HG03103 (cell line): ENCODE data around the gene PITX2.

Experiments
- ATAC-seq: cut with Tn5 transposase; IDR thresholded peaks from one replicate; pipeline ENCODE4 v1.9.1; 2021; ENCODE audit warnings: low read depth; ENCODE audit not compliant: unreplicated experiment

The PITX2 gene

DNA sequence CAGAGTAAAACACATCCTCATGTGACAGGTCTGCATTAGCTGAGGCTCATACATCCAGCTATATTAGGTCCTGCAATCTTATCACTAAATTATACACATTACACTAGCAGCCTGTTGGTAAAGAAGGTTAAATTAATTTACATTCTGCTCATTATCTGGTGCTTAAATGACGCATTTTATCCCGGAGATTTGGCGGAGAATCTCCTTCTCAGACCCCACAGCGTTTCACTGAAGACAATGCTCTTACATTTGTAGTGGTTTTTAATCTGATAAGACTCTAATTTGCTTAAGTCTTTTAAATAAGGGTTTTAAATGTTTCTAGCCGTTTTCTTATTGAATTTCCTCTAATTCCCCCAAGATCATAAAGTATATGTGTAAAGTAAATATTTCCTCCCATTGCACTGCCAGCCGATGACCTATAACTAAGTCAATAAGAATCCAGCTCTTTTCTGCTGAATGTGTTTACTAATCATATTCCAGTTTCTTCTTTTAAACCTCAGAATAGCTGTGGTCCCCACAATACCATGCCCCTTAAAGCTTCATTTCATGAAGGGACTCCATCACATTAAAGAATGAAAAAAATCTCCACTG, 2.1 kb upstream of the PITX2 start:
- ATAC-seq = no peak

DNA sequence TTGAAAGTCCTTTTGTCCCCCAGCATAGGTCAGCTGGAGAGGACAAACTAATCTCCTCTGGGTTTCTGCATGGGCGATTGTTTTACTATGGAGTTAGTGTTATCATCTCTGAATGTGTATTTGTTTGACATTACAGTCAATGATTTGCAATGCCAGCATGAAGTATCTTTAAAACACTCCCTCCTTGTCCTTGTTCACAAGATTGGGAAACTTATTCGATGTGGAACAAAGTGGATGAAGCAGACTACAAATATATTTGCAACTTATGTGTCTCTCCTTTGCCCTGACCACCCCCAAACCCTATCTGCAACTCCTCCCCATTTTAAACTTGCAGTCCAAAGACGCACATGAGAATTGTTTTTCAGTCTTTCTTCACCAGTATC, 1.5 kb upstream of the PITX2 start:
- no peak for ATAC-seq

DNA sequence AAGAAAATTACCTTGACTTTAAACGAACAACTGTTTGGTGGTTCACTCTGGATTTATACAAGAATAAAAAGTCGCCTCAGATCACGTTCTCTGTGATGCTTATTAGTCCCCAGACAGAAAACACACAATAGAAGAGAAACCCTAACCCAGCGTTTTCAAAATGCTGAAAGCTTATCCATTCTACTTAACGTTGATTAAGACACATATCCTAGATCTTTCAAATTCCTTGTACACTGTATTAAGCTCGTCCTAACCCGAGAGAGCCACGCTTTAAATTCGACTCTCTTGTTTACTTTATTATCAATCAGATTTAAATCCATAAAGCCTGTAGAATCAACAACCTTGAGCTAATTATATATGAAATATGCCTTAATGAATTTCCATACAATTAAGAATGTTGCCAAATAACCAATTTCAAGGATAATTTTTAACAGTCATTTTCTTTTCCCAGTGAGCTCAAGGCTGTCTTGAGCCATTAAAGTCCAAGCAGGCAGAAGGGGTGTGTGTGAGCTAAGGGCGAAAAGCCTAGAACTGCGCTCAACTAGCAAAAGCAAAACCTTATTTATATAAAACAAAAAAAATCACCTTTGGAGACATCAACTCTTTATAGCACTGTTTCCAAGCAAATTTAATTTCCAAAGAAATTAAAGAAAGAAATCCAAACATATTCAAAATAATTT, 981 bp upstream of the PITX2 start:
- ATAC-seq = no peak

DNA sequence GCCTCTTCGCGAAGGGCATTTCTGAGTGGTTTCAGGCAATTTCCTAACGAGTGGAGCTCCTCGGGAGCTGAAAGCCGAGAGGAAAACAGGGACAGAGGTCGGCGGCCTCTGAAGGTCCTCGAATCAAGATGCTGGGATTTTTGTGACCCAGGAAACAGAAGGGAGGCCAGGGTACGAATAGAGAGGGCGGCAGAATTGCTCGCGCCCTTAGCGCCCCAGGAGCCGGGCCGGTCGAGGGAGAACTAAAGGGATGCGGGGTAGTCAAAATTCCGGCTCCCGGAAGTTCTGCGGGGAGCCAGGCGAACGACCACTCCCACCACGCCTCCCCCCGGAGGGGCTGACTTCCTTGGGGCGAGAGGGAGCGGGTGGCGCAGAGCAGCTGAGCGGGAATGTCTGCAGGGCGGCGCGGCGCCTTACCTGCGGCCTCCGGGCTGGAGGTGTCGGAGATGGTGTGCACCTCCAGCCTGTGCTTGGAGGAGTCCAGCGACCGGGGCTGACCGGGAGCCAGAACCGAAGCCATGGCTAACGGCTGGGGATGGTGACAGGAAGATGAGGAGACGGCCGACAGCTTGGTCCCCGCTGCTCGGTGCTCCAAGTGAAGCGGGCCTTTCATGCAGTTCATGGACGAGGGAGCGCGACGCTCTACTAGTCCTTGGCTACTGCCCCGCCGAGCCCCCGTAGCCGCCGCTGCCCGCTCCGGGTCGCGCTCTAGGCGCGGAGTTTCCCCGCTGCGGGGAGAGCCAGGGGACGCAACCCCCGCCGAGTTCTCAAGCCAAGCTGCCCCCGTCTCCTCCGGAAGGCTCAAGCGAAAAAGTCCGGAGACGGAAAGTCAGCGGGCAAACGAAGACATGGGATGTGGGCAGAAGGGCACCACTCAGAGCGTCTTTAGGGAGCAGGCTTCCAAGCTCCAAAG, 782 bp downstream of the PITX2 start:
- no peak for ATAC-seq

DNA sequence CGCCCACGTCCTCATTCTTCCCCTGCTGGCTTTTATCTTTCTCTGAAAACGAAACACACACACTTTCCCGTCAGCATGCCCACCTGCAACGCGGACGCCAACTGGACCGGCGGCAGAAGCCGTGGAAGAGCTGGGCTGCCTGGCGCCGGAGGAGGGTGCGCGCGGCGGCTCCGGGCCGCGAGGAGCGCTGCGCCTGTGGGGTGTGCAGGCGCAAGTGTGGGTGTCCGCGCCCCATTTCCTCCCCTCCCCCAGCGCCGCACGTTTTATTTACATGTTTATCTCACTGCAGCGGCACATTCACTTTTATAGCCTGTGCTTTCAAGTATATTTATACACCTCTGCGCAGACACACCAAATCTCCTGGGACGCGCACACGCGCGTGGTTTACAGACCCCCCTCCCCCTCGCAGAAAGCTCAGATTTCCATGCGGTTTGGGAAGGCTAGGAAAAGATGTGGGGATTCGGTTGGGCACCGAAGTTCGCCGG, 1.5 kb downstream of the PITX2 start:
- no peak for ATAC-seq

DNA sequence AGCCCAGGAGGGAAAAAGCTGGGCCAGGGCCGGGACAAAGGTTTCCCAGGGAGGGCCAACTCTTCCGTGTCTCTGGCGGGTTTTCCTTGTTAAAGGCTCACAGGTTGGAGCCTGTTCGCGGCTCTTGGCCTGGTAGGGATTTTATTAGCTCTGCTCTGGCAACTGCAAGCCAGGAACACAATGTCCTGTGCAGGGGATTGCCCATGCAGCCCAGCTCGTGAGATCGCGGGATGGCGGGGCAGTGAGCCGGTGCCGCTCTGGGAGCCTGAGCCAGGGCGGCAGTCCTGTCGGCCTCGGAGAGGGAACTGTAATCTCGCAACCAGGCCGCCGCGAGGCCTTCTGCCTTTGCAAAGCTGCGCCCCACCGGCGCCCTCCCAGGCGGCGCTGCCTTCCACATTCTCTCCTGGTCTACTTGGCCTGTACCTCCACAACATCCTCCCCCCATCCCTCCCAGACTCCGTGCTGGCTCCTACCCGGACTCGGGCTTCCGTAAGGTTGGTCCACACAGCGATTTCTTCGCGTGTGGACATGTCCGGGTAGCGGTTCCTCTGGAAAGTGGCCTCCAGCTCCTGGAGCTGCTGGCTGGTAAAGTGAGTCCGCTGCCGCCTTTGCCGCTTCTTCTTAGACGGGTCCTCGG, 2.1 kb downstream of the PITX2 start:
- no peak for ATAC-seq

DNA sequence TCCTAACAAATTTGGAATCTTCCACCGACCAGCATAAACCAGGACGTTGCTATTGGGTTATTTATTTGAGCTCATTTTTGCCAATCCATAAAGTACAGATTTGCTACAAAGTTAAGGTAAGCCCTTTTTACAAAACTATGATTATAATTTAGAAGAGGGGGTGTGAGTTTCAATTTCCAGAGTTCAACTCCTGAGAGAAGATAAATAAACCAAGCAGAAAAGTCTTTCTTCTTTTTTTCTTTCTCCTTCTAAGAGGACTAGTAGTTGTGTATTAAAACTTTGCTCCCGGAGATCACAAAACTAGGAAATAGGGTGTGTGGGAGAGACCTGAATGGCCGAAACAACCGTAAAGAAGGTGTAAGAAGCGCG, 2.6 kb downstream of the PITX2 start:
- no peak for ATAC-seq

DNA sequence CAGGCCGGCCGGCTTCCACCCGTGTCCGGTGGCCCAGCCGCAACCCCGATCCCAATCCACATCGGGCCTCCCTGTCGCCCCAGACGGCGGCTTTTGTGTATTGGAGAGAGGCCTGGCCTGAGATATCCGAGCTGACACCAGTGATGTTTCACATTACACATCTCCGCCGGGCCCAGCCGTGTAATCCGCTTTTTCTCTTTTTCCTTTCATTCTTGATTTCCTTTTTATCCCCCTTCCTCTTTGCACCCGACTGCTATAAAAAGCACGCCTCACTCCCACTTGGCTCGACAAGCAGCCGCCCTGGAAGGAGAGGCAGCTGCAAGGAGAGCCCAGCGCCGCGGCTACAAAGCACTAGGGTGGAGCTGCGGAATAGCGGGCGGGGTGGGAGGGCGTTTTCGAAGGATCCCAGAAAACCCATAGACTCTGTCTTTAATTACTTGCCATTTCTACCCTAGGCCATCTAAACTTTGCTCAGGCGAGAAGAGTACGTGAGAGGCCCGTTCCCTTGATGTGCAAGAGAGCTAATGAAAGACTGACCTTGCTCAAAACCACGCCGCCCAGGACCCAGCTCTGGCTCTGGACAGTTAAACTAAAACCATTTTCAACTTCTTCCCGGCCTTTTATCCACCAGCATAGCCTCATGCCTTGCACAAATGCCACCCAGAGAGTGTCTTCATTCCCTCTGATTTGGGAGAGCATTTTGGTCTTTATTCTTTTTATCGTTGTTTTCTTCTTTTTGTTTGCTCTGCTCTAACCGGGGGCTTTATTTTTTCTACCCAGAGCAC, 3.2 kb downstream of the PITX2 start:
- no peak for ATAC-seq

DNA sequence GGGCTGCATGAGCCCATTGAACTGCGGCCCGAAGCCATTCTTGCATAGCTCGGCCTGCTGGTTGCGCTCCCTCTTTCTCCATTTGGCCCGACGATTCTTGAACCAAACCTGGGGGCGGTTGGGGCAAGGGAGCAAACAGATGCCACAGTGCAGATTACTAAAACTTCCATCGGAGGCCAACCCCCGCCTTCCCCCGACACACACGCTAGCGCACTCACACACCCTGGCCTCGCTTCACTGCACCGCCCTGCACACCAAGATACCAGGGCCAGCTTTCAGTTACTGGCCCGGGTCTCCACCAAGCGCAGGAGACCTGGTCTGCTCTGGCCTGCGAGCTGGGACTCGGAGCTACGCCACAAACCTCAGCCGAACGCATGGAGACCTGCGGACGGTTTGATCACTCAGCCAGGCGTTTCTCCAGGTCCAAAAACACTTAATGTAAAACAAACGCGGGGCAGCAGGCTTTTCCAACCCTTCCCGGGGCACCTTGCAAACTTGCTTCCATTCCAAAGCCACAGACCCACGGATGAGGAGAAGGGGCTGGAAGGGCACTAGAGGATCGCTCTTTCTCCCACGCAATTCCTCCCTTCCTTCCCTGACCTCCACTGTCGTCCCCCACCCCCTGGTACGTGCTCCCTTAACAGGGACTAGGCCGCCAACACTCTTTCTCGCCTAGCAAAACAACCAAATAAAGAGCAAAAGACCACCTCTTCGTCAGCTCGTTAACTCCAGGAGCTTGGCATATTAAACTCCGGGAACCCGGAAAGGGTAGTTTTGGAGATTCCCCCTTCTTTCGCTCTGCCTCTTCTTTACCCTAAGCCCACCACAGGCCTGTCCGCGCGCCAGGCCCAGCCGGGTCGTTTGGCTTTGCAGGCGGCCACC, 4.1 kb downstream of the PITX2 start:
- ATAC-seq = no peak

DNA sequence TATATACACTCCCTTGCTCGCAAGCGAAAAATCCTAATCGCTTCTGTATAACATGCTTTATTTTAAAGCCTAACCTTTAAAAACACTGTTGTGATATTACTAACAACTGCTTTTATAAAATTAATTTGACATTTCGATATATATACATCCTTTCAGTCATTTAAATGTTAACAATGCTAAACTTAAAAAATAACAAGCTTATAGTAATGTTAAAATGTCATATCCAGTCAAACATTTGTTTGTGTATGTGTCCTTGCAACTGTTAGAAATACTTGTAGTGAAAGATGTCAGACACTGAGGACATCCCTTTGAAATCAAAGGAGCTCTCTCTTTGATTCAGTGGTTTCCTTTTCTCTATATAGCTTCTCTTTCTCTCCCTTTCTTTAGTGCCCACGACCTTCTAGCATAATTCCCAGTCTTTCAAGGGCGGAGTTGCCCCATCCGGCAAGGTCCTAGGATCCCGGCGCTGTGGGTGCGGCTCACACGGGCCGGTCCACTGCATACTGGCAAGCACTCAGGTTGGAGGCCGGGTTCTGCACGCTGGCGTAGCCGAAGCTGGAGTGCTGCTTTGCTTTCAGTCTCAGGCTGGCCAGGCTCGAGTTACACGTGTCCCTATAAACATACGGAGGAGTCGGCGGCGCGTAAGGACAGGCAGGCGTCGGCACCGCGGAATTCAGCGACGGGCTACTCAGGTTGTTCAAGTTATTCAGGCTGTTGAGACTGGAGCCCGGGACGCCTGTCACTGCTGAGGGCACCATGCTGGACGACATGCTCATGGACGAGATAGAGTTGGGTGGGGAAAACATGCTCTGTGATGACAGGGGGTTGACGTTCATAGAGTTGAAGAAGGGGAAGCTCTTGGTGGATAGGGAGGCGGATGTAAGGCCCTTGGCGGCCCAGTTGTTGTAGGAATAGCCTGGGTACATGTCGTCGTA, 5.0 kb downstream of the PITX2 start:
- no peak for ATAC-seq

DNA sequence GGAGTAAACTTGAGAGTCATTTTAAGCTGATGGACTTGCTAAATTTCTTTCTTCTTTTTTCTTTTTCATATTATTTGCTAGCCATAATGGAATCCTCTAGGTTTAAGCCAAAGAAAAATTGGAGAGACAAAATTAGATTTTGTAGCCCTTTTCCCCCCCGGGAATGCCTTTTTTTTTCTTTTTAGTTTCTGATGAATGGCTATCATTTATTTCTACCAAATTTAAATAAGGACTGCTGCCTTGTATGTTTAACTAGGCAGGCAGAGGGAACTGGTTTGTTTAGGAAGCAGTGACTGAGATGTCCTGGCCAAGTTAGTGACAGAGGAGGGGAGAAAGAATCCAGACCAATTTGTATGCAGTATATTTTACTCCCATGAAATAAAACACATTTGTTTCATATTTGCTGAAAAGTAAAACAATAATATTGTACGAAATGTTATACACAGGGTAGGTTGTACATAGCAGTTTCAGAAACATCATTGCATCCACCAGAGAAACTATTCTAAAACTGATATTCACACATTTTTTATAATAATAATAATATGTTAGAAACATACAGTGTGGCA, 5.7 kb downstream of the PITX2 start:
- no peak for ATAC-seq

DNA sequence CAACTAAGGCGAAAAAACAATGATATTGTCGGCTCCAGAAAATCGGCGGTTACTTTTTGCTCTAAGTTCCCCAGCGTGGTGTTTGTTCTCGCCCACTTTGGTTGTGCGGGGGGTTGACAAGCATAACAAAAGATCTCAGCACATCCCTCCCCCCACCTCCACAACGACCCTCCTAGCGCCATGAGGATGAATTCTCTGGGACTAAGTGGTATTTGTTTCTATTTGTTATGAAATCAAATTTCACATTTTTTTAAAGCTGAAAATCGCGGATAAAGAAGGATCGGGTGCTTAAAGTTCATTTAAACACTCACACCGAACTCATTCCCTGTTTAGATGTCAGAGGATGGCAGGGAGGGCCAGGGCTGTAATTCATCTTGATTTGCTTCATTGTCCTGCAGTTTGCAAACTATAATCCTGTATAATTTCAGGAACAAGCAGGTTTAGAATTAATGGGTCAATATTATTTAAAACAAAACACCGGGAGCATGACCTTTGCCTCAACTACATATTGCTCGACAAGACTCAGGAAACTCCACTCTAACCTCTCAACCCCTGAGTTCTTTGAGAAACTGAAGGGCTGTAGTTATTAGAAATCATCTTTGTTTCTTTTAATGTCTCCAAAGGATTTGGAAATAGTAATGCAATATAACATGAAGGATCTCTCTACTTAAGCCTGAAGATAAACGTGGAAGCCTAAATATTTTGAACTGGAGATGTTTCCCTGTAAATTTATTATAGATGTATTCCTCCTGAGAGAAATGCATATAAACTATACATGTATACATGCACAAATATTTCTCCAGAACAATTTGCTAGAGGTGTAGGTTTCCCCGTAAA, 6.4 kb downstream of the PITX2 start:
- no peak for ATAC-seq

DNA sequence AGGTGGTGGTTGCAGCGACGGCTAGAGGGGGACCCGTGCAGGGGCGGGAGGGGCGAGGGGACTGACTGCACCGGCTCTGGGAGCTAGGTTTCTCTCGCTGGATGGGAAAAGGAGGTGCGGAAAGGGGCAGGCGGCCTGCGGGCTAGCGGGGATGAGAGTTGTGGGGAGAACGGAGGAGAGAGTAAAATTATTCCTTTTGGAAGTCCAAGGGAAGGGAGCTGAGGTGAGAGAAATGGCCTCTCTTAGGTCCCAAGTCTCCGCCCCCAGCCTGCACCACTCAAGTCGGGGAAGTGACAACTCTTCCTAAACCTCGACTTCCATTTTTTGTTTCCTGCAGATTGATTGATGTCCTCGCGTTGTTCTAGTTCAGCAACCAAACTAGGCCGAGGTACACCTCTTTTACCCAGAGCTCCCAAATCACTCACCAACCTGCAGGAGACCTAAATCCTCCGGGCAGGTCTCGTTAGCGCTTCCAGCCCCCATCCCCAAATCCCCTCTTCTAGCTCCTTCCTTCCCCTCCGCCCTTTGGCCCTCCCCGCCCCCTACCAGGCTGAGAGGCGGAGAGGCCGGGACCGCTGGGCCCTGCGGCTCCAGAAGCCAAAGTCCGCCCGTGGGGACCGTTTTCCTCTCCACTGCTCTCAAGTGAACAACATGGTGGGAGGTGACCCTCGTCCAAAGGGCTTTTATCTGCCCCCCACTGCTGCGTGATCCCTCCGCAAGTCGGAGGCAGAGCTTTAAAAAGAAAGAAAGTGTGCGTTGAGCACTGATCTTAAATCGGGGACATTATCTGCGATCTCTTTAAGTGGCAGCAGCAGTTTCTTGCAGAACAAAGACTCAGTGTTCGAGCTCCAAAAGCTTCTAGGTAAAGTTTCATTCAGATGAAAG, 7.3 kb downstream of the PITX2 start:
- no peak for ATAC-seq

DNA sequence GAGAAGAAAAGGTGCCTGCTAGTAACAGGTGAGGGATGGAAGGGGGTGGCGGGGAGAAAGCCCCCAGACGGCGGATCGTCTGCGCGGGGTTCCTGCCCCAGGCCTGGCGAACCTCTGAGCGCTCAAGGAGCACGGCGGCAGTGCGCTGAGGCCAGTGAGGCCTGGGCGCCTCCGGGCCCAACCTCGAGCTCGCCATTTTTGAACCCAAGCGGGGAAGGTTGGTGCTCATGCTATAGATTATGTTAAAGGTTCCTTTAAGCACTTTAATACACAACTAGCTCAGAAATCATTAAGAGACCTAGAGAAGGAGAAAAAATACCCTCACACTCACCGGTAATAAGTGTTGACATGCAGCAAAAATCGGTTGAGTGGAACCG, 7.9 kb downstream of the PITX2 start:
- ATAC-seq = no peak

DNA sequence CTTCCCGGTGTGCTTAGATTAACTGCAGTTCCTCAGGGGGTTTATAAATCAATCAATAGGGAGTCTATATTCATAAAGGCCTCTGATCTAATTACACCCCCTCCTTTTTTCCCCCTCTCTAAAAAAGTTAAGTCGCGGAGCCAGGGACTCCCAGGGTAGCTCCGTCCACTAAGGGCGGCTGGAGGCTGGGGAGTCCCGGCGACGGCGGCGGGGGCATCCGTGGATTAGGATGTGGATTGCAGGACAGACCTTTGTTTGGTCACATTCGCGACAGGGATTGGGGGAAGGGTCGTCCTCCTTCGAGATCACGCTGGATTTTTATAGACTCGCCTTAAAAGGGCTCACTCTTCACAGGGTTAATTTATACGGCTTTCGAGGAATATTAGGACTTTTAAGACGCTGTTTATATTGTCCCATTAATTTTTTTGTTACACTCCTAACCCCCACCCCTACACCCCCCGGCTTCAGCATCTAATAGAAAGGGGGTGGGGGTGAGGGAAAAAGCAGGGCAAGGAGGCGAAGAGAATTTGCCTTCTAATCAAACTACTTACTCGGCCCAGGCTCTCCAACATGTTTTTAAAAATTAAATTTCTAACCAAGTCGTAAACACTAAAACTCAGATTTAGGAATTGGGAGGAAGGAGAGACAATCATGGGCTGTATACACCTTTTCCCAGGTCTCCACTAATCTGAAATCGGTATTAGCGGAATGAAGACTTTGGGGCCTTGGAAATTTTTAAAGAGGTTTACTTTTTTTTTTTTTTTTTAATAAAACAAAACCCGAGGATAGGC, 8.5 kb downstream of the PITX2 start:
- ATAC-seq = no peak
